A673 (cell line): Measurements from ENCODE around the gene DUSP3.

ENCODE experiments used
- EZH2 ChIP-seq: fragments of 200-600 bp; sonication (generic); IDR thresholded peaks from 2 replicates; pipeline ENCODE4 v1.6.1; 2017; ENCODE audit warnings: borderline replicate concordance, low read depth, mild to moderate bottlenecking, mixed read lengths, antibody characterized with exemption, low read length; ENCODE audit not compliant: poor library complexity, severe bottlenecking
- TF ChIP-seq, protein P1 (sequence below): fragments of 300-800, 200-600 bp; sonication (generic); conservative IDR thresholded peaks from 2 replicates; pipeline ENCODE4 v1.5.1; 2017; ENCODE audit warnings: low read depth, mild to moderate bottlenecking, antibody characterized with exemption, low read length, moderate library complexity, mixed read lengths

GRCh38 chr17:43767053-43767712, 11.6 kb downstream of the DUSP3 start:
- TF ChIP-seq, protein P1, sequence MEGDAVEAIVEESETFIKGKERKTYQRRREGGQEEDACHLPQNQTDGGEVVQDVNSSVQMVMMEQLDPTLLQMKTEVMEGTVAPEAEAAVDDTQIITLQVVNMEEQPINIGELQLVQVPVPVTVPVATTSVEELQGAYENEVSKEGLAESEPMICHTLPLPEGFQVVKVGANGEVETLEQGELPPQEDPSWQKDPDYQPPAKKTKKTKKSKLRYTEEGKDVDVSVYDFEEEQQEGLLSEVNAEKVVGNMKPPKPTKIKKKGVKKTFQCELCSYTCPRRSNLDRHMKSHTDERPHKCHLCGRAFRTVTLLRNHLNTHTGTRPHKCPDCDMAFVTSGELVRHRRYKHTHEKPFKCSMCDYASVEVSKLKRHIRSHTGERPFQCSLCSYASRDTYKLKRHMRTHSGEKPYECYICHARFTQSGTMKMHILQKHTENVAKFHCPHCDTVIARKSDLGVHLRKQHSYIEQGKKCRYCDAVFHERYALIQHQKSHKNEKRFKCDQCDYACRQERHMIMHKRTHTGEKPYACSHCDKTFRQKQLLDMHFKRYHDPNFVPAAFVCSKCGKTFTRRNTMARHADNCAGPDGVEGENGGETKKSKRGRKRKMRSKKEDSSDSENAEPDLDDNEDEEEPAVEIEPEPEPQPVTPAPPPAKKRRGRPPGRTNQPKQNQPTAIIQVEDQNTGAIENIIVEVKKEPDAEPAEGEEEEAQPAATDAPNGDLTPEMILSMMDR, result no peak
- TF ChIP-seq EZH2, result no peak
